ENCODE measurements around the gene PDIA2.
"Not testable (repeated sequence)": the region's sequence is repeated elsewhere in the genome, so short reads cannot be mapped to it uniquely, and the experiment has no call there.

GRCh38 chr16:334164-334832 lies 51.3 kb downstream of the PDIA2 start:
- TF ChIP-seq, protein P1, sequence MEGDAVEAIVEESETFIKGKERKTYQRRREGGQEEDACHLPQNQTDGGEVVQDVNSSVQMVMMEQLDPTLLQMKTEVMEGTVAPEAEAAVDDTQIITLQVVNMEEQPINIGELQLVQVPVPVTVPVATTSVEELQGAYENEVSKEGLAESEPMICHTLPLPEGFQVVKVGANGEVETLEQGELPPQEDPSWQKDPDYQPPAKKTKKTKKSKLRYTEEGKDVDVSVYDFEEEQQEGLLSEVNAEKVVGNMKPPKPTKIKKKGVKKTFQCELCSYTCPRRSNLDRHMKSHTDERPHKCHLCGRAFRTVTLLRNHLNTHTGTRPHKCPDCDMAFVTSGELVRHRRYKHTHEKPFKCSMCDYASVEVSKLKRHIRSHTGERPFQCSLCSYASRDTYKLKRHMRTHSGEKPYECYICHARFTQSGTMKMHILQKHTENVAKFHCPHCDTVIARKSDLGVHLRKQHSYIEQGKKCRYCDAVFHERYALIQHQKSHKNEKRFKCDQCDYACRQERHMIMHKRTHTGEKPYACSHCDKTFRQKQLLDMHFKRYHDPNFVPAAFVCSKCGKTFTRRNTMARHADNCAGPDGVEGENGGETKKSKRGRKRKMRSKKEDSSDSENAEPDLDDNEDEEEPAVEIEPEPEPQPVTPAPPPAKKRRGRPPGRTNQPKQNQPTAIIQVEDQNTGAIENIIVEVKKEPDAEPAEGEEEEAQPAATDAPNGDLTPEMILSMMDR (IDR thresholded peaks at IDR 0.05), result not testable (repeated sequence)
- not testable (repeated sequence) for TF ChIP-seq EP300 (IDR thresholded peaks at IDR 0.05)
